GM18861 (cell line): ENCODE measurements around the gene SCAMP1.
"Not testable (repeated sequence)": the region's sequence is repeated elsewhere in the genome, so short reads cannot be mapped to it uniquely, and the experiment has no call there.

Experiments
- ATAC-seq: cut with Tn5 transposase; IDR thresholded peaks from one replicate; pipeline ENCODE4 v1.9.1; 2021; ENCODE audit not compliant: unreplicated experiment

The SCAMP1 gene, protein sequence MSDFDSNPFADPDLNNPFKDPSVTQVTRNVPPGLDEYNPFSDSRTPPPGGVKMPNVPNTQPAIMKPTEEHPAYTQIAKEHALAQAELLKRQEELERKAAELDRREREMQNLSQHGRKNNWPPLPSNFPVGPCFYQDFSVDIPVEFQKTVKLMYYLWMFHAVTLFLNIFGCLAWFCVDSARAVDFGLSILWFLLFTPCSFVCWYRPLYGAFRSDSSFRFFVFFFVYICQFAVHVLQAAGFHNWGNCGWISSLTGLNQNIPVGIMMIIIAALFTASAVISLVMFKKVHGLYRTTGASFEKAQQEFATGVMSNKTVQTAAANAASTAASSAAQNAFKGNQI

DNA sequence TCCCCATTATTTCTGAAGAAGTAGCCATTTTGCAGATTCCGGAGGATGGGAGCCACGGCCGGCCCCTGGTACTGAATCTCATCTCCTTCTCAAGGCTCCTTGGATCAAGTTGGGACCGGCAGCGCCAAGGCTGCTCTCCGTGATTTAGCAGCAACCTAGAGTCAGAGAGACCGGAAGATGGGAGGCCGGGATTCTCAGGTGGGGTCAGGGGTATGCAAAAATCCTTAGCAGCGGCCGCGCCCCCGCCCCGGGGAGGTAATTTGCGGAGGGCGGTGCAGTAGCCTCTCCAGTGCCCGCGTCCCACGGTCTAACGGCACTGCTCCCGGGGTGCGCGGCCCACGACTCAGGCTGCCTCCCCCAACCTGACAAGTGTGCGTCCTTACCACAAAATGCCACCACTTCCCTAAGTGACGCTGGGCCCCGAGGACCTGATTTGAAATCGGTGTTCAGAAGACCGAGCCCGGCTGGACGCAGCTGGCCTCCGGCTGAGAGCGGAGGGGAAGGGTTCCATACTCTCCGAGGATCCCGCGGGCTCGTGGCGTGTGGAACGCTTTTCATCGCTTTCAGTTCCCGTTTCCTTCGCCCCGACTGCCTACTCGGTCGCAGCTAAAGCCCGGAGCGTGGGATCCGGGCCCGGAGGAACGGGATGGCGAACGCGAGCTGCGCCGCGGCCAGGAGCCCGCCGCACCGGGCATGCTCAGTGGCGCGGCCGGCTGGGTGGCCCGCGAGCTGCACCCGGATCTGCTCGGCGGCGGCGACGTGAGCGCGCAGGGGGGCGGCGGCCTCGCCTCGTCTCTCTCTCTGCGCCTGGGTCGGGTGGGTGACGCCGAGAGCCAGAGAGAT lies at the start of gene SCAMP1:
TSS of gene SCAMP1 (plus strand) at position 787 of the 843 bp plus-strand sequence. CDS start at position 842, 55 bp downstream.
- peak; percentile 70 for ATAC-seq

DNA sequence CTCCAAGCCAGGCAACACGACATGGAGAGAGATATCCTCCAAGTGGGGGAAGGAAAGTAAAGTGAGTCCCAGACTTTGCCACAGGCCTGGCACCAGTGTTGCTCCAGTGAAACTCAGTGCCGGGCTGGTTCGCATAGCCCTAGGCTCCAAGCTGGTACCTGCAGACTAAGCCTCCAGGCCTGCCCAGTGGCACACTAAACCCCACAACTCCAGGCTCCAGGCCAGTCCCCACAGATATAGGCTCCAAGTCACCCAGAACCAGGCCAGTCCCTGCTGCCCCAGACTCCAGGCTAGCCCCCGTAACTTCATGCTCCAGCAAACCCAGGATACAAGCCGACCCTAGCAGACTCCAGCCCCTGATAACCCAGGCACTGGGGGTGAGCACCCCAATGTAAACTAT lies 42.9 kb upstream of the SCAMP1 start:
- no peak for ATAC-seq

DNA sequence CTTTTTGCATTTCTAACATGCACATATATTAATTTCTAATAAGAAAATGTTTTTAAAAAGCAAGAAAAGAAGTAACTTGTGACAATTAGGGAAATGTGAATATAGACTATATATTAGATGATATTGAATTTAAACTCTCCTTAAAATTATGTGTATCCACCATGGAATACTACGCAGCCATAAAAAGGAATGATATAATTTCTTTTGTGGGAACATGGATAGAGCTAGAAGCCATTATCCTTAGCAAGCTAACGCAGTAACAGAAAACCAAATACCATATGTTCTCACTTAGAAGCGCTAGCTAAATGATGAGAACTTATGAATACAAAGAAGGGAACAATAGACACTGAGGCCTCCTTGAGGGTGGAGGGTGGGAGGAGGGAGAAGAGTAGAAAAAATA lies 42.1 kb upstream of the SCAMP1 start:
- ATAC-seq = no peak

DNA sequence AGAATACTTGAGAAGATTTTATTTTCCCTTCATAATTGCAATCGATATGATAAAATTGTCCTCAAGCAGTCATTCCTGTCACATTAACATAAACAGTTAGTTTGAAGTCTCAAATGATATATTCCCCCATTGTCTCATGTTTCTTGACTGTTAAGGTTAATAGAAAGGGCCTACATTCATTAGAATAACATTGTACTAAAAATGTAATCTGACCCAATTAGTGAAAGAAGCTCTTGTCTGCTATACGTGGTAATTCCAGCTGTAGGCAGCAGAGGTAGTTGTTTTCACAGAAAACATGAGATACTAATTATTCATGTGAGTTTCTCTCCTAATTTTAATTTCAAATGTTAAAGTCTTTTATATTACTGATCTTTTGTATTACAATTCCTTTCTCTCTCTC lies 40.0 kb upstream of the SCAMP1 start:
- ATAC-seq = no peak

DNA sequence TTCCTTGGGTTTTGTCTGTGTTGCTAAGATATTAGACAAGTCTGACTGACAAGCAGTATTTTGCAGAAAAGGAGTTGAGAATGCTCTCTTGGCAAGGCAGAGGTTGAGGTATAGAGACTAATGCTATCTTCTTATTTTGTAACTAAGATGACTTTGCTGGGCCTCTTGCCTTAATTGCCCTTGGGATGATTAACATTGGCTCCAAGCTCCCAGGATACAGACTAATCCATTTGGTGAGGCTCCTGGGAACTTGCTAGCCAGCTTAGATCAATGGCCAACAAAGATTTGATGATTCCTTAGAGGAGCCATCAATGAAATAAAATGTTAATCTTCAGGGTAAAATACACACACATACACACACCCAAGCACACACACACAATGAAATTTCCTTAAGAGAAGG lies 37.2 kb upstream of the SCAMP1 start:
- ATAC-seq = no peak

DNA sequence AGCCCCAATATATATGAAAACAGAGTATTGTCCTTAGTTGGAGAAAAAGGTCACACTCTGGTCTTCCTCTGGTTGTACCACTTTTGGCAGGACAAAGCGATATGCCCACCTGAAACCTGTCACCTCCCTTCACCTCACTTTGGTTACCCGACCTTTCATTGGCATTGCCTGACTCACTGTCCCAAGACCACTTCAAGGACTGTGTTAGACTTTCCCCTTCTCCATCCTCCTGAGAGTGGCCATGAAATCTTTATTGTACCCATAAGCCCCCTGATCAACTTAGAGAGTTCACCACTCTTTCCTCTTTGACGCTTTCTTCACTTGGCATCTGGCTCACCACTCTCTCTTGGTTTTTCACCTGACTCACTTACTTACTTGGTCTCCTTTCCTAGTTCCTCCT lies 33.5 kb upstream of the SCAMP1 start:
- ATAC-seq = no peak

DNA sequence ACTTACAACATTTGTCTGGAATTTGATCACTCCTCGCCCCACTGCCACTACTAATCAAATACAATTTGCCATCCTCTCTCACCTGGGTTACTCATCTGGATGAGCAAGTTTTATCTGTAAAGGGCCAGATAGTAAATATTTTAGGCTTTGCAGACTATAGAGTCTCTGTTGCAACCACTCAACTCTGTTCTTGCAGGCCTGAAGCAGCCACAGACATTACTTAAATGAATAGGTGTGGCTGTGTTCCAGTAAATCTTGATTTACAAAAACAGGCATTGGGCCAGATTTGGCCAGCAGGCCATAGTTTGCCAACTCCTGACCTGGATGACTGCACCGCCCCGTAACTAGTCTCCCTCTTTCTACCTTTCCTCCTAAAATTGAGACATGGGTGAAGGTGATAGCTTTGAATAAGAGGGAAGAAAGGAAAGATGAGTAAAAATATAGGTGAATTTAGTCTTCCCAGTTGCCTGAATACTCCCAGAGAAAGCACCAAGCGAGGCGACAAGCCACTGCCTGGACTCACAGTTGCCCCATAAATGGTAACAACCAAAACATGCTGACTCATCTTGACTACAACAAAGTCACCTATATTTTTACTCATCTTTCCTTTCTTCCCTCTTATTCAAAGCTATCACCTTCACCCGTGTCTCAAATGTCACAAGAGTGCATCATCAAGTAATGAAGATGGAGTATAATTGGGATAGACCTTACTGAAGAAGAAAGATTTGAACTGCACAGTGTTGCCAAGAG lies 32.5 kb upstream of the SCAMP1 start:
- no peak for ATAC-seq

DNA sequence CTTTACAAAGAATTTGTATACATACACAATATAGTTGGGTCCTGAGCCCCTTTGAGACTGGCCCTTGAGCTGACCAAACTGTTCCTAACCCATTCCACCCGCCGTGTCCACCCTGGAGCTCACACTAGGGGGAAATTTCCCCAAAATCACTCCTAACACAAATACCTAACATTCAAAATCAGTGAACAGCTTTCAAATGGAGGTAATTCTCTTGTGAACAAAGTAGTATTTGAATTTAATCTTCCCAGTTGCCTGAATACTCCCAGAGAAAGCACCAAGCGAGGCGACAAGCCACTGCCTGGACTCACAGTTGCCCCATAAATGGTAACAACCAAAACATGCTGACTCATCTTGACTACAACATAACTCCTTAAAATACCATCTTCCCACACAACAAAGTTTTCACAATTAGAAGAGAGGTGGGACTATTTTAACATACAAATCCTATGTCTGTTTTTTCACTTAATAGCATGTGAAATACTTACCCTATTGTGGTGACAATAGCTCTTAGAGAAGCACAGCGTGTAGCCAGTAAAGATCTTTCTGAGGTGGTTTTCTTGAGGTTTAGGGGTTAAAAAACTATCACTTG lies 31.7 kb upstream of the SCAMP1 start:
- ATAC-seq = no peak

DNA sequence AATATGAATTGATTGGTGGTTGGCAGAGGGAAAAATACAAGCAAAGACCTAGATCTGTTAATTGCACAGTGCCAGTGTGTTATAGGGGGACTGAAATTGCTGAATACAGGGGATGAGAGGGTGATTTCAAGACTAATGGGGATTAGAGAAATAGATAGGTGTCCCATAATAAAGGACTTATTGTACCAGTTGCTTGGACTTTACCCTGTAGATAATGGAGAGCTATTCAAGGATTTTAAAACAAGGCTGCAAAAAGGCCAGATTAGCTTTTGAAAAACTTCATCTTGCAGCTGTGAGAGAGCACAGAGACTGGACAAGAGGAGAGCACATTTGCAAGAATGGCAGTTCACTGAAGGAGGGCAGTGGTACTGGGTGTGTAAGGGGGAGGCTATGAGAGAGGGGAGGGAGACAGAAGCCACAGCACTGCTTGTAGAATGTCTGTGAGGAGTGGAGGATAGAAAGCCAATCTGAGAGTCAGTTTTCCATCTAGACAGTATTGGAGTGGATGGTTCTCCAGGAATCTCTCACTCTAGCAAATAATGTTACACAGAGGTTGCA lies 28.8 kb upstream of the SCAMP1 start:
- no peak for ATAC-seq

DNA sequence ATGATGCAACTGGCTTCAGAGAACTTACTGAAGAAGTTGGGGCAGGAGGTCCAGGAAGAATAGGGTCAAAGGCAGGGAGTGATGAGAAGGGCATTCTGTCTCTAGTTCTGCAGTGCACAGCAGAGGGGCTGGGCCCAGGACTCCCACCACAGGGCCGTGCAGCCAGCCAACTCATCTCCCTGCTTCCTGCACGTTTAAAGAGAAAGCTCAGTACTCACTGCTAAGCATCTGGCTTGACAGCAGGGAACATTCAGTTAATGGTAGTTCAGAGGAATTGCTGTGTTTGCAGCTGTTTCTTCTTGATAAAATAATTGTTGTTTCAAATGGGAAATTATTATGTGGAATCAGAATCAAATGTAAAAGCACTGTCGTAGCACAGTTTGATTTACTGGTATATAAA lies 25.6 kb upstream of the SCAMP1 start:
- no peak for ATAC-seq

DNA sequence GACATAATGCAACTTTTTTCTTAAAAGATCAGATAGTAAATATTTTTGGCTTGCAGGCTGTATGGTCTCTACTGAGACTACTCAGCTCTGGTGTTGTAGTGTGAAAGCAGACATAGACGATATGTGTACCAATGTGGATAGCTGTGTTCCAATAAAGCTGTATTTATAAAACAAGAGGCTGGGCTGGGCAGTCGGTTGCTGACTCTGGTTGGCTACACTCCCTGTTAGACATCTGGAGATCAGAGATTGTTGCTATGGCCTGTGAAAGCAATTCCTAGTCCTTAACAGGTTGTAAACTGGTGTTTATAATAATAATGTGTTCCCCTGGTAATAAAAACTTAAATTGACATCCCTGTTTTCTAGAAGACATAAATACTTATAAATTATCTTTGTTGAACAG lies 24.4 kb upstream of the SCAMP1 start:
- no peak for ATAC-seq

DNA sequence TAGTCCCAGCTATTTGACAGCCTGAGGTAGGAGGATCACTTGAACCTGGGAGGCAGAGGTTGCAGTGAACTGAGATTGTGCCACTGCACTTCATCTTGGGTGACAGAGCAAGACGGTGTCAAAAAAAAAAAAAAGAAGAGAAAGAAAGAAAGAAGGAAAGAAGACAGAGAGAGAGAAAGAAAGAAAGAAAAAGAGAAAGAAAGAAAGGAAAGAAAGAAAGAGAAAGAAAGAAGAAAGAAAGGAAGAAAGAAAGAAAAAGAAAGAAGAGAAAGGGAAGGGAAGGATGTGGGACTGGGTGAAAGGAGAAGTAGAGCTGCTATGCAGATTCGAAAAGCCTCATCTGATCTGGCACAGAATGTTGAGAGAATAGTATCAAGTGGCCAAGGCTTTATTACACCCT lies 23.7 kb upstream of the SCAMP1 start:
- ATAC-seq = no peak

DNA sequence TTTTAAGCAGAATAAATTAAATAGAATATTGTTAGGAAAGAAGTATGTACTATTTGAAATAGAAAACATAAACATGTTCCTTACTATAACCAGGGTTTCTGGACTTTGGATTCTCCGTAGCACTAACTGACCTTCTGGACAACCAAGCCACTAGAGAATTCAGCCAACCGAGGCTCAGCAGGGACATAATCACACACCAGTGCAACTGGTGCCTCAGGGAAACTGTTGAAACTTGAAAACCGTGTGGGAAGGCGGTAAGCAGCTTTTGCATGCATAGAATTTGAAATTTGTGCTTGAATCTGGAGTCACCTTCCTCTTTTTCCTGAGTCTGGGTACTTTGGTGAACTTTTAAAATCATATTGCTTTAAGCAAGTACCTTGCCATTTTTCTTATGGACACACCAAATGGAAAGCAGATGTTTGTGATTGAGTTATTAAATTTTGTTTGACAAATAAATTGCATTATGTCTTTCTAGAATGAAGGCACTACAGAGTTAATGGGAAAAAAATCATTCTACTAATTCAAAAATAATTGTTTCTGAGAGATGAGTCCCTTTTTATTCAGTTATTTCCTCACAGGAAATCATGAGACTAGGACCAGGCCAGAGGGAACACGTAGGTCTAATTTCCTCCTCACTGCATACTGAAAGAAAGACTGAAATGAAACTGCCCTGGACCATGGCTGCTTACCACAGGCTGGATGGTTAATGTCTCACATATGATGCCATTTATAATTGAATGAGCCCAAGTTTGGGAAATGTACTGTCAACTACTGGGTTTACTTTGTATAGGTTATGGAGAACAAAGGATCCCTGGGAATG lies 20.6 kb upstream of the SCAMP1 start:
- no peak for ATAC-seq

DNA sequence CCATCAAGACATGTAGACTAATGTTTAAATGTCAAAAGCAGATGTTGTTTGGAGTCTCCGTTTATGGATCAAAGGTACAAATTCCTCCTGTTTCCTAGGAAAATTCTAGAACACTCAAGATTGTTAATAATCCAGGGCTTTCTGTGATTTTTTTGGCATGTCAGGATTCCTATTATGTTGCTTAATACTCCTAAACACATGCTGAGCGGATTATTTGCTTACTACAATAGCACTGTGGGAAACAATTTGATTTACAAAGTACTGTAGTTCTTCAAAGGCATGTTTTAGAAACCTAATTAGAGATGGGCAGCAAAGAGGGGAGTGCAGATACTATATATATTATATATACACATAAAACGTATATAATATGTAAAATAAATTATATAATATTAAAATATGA lies 19.0 kb upstream of the SCAMP1 start:
- ATAC-seq = no peak

DNA sequence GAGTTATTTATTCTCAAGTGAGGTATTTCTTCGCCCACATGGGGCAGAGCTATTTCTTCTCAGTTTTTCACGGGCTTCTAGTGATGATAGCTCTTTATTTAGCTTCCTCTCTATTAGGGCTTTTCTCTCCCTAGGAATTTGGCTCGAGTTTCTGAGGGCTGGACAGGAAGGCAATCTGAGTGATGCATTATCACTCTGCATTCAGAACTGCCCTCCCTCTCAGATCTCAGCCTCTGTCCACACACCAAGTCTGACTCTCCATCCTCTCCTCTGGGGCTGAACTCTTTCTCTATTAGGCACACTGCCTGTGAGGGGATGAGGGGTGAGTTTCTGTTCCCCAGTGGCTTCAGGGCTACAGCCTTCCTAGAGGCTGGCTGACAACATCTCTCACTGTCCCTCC lies 14.9 kb upstream of the SCAMP1 start:
- no peak for ATAC-seq

DNA sequence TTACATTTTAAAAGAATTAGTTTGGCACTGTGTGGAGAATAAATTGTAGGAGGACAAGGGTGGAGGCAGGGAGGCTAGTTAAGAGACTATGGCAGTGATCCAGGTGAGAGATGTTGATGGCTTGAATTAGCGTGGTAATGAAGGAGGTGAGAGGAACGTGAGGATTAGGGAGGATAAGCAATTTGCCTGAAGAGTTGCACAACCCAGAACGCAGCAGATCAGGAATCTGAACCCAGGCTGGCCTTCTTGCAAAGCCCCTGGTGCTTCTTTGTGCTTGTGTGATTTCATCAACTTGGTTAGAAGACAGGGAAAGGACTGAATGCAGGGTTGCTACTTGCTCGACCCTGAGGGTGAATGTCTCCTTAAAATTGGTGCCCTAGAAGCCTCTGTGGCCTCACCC lies 6.9 kb upstream of the SCAMP1 start:
- ATAC-seq = no peak

DNA sequence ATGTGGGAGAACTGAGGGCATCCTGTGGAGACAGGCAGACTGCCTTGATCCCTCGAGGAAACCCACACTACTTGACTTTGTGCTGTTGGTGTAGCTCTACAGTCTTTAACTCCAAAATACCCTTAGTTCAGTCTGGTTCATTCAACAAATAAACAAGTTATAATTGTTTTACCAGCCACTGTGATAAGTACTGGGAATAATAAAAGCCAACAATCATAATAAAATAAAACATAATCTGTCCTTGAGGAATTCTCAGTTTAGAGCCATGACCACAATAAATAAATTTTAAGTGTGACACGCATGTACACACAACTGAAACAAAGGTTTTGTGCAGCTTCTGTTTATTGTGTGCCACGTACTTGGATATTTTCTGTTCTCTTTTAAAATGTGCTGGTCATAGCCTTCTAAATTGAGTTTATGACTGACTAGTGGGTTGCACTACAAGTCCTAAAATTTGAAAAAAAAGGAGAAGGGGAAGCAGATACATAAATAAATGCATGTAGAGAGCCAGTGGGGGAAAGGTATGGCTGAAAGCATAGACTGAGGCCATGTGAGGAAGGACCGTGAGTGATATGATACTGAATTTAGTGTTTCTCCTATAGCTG lies 6.2 kb upstream of the SCAMP1 start:
- ATAC-seq = no peak

DNA sequence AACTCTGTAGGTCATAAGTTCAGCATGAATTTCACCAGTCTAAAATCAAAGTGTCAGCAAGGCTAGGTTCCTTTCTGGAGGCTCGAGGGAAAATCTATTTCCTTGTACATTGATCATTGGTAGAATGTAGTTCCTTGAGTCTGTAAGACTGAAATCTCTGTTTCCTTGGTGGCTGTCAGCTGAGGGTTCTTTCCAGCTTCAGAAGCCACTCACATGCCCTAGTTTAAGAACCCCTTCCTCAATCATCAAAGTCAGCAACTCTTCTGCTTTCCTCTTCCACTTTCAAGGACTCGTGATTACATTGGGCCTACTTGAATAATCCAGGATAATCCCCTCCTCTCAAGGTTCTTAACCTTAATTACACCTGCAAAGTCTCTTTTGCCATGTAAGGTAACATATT lies 4.9 kb upstream of the SCAMP1 start:
- ATAC-seq = no peak

DNA sequence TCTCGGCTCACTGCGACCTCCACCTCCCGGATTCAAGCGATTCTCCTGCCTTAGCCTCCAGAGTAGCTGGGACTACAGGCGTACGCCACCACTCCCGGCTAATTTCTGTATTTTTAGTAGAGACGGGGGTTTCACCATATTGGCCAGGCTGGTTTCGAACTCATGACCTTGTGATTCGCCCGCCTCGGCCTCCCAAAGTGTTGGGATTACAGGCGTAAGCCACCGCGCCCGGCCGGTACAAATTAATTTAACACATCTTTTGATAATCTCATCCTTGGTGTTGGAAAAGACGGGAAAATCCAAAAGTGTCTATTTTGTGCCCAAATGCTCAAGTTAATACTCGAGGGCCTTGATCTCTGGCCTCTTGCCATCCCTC lies 974 bp upstream of the SCAMP1 start:
- ATAC-seq = not testable (repeated sequence)

DNA sequence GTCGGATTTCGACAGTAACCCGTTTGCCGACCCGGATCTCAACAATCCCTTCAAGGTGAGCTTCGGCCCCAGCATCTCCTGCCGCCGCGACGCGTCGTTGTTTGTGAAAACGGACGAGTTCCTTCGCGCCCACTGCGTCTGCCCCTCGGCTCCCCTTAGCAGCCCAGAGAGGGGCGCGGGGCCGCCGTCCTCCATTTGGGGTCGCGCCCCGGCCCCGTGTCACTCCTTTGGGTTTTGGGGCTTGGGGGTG lies 182 bp downstream of the SCAMP1 start:
- peak; percentile 7 for ATAC-seq
